Measurements from ENCODE around the gene SCN3A.

Gene SCN3A

GRCh38 chr2:165109915-165110314 lies 93.9 kb downstream of the SCN3A start:
- no peak for DNase-seq

GRCh38 chr2:165105926-165106325 lies 97.9 kb downstream of the SCN3A start:
- no peak for DNase-seq

- no peak for DNase-seq
Observed at GRCh38 chr2:165087933-165088901, 115.6 kb downstream of the SCN3A start.

GRCh38 chr2:165086337-165086736 lies 117.5 kb downstream of the SCN3A start:
- no peak for DNase-seq

GRCh38 chr2:165083326-165083725 lies 120.5 kb downstream of the SCN3A start:
- no peak for DNase-seq

- DNase-seq: no peak
Observed at GRCh38 chr2:165082479-165082878, 121.4 kb downstream of the SCN3A start.

GRCh38 chr2:165081276-165081675 lies 122.6 kb downstream of the SCN3A start:
- DNase-seq: no peak

- no peak for DNase-seq
Observed at GRCh38 chr2:165079432-165079831, 124.4 kb downstream of the SCN3A start.

- no peak for DNase-seq
Observed at GRCh38 chr2:165078913-165079312, 124.9 kb downstream of the SCN3A start.

GRCh38 chr2:165074884-165075283 lies 129.0 kb downstream of the SCN3A start:
- no peak for DNase-seq

- no peak for DNase-seq
Observed at GRCh38 chr2:165074323-165074722, 129.5 kb downstream of the SCN3A start.

- no peak for DNase-seq
Observed at GRCh38 chr2:165070076-165070475, 133.8 kb downstream of the SCN3A start.

GRCh38 chr2:165069151-165069550 lies 134.7 kb downstream of the SCN3A start:
- DNase-seq: no peak

- DNase-seq: no peak
Observed at GRCh38 chr2:165068487-165068757, 135.4 kb downstream of the SCN3A start.

GRCh38 chr2:165067643-165068486 lies 136.0 kb downstream of the SCN3A start:
- DNase-seq: no peak

- DNase-seq: no peak
Observed at GRCh38 chr2:165064743-165065142, 139.1 kb downstream of the SCN3A start.

- no peak for DNase-seq
Observed at GRCh38 chr2:165060411-165060810, 143.4 kb downstream of the SCN3A start.

GRCh38 chr2:165058476-165059265 lies 145.2 kb downstream of the SCN3A start:
- DNase-seq: no peak

GRCh38 chr2:165057931-165058330 lies 145.9 kb downstream of the SCN3A start:
- DNase-seq: no peak

- no peak for DNase-seq
Observed at GRCh38 chr2:165057308-165057707, 146.5 kb downstream of the SCN3A start.

- no peak for DNase-seq
Observed at GRCh38 chr2:165056564-165056963, 147.3 kb downstream of the SCN3A start.

- DNase-seq: no peak
Observed at GRCh38 chr2:165055082-165055851, 148.6 kb downstream of the SCN3A start.
